ENCODE results near the gene MIER1. TPM values are rescaled to one million over a fixed set of nuclear protein-coding genes. Genes with fewer than 3 reads are reported as not detected.

MIER1 gene
- total RNA-seq, 1 experiment from 2014 or later: 33.7 TPM

DNA sequence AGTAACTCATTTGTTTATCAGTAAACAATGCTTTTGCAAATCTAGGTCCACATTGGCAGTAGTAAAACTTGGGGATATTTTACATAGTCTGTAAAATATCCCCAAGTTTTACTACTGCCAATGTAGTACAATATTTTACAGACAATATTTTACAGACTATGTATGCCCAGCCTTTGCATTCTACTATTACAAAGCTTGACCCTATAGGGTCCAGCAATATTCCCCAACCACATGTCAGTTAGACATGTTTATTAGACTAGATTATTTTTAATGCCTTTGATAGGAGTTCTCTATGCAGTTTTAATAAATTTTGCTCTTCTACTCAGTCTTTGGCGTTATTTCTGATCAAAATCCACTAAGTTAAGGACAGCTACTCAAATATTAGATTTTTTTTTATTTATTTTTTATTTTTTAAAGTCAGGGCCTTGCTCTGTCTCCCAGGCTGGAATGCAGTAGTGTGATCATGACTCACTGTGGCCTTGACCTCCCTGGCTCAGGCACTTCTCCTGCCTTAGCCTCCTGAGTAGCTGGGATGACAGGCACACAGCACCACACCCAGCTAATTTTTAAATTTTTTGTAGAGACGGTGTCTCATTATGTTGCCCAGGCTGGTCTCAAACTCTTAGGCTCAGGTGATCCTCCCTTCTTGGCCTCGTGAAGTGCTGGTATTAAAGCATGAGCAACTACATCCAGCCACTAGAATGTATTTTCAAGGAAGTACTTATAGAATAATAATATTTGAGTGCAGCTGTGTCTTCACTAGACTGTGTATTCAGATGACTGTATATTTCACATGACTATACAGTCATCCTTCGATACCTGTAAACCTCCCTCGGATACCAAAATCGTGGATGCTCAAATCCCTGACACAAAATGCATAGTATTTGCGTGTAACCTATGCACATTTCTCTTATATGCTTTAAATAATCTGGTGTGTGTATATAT, 19.8 kb downstream of the MIER1 start:
- intact Hi-C loops (cut with micrococcal nuclease; ENCODE audit: unreplicated experiment): no loop called here
- in situ Hi-C loops (cut with HindIII; ENCODE audit: low pct_unique_long_range_greater_than_20kb, low sequenced_read_pairs): no loop called here
- Histone ChIP-seq H3K36me3 (ENCODE audit: control insufficient read depth, insufficient read depth, low read length) (peaks cover 29% of the 10 kb centered on the region), H3K27me3 (ENCODE audit: control insufficient read depth, insufficient read depth, low read length) (no peaks in the 10 kb centered on the region), H3K4me1 (ENCODE audit: control insufficient read depth, insufficient read depth, low read length) (peaks cover 22% of the 10 kb centered on the region), H3K27ac (ENCODE audit: low read length) (peak overlapping the region; percentile 60), H3K4me3 (ENCODE audit: low read depth in 2 of 2, low read length in 2 of 2) (peak overlapping the region in 1 of 2 experiments; percentile 19; a peak in 2 of 4 replicates), H3K9me3 (ENCODE audit: control insufficient read depth, insufficient read depth, low read depth, low read length) (no peaks in the 10 kb centered on the region)
- ChIA-PET CTCF (interaction anchor here (0.7 kb wide), 2 partner anchors 100 to 179 kb away, joined by 3 to 4 read pairs; no protein-coding TSS in a partner anchor), POLR2A (interaction anchor here (1.0 kb wide), 1 partner anchor 14 kb away, joined by 3 read pairs; no protein-coding TSS in a partner anchor)
- no peak for TF ChIP-seq SIN3A (IDR thresholded peaks at IDR 0.05; ENCODE audit: borderline replicate concordance, insufficient read depth, low read depth, low read length)
- TF ChIP-seq TCF7L2 (IDR thresholded peaks at IDR 0.05; ENCODE audit: low read depth, low read length): no peak
- TF ChIP-seq, protein P1, sequence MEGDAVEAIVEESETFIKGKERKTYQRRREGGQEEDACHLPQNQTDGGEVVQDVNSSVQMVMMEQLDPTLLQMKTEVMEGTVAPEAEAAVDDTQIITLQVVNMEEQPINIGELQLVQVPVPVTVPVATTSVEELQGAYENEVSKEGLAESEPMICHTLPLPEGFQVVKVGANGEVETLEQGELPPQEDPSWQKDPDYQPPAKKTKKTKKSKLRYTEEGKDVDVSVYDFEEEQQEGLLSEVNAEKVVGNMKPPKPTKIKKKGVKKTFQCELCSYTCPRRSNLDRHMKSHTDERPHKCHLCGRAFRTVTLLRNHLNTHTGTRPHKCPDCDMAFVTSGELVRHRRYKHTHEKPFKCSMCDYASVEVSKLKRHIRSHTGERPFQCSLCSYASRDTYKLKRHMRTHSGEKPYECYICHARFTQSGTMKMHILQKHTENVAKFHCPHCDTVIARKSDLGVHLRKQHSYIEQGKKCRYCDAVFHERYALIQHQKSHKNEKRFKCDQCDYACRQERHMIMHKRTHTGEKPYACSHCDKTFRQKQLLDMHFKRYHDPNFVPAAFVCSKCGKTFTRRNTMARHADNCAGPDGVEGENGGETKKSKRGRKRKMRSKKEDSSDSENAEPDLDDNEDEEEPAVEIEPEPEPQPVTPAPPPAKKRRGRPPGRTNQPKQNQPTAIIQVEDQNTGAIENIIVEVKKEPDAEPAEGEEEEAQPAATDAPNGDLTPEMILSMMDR (IDR thresholded peaks at IDR 0.05): no peak
- TF ChIP-seq, protein P2, sequence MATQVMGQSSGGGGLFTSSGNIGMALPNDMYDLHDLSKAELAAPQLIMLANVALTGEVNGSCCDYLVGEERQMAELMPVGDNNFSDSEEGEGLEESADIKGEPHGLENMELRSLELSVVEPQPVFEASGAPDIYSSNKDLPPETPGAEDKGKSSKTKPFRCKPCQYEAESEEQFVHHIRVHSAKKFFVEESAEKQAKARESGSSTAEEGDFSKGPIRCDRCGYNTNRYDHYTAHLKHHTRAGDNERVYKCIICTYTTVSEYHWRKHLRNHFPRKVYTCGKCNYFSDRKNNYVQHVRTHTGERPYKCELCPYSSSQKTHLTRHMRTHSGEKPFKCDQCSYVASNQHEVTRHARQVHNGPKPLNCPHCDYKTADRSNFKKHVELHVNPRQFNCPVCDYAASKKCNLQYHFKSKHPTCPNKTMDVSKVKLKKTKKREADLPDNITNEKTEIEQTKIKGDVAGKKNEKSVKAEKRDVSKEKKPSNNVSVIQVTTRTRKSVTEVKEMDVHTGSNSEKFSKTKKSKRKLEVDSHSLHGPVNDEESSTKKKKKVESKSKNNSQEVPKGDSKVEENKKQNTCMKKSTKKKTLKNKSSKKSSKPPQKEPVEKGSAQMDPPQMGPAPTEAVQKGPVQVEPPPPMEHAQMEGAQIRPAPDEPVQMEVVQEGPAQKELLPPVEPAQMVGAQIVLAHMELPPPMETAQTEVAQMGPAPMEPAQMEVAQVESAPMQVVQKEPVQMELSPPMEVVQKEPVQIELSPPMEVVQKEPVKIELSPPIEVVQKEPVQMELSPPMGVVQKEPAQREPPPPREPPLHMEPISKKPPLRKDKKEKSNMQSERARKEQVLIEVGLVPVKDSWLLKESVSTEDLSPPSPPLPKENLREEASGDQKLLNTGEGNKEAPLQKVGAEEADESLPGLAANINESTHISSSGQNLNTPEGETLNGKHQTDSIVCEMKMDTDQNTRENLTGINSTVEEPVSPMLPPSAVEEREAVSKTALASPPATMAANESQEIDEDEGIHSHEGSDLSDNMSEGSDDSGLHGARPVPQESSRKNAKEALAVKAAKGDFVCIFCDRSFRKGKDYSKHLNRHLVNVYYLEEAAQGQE (IDR thresholded peaks at IDR 0.05; ENCODE audit: insufficient read depth in 1 of 2, low read depth in 2 of 2, low read length in 1 of 2): no peak
- no peak for TF ChIP-seq POLR2AphosphoS5 (IDR thresholded peaks at IDR 0.05; ENCODE audit: low read depth, low read length)
- DNase-seq (ENCODE audit: low read depth, low spot score): peak; percentile 93
- BruUV-seq (replicated peaks): no TSS peak
- ATAC-seq: peak; percentile 97

DNA sequence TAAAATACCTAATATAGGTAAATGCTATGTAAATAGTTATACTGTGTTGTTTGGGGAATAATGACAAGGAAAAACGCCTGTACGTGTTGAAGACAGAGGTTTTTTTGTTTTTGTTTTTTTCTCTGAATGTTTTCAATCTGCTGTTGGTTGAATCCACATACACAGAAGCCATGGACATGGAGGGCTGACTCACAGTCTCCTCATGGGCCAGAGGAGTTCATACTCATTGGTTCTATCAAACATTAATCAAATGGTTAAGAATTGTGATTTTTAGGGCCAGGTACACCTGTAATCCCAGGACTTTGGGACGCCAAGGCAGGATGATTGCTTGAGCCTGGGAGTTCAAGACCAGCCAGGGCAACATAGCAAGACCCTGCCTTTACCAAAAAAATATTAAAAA, 20.5 kb downstream of the MIER1 start:
- DNase-seq (ENCODE audit: low read depth, low spot score): no peak
- CTCF ChIA-PET: no interaction called here
- intact Hi-C loops (cut with micrococcal nuclease; ENCODE audit: unreplicated experiment): no loop called here
- H3K4me1 ChIP-seq (ENCODE audit: control insufficient read depth, insufficient read depth, low read length): peaks cover 22% of the 10 kb centered on the region
- no peaks in the 10 kb centered on the region for H3K27me3 ChIP-seq (ENCODE audit: control insufficient read depth, insufficient read depth, low read length)
- POLR2A ChIA-PET: interaction anchor here (1.0 kb wide), 1 partner anchor 14 kb away, joined by 3 read pairs; no protein-coding TSS in a partner anchor
- in situ Hi-C loops (cut with HindIII; ENCODE audit: low pct_unique_long_range_greater_than_20kb, low sequenced_read_pairs): no loop called here
- H3K4me3 ChIP-seq (ENCODE audit: low read depth in 2 of 2, low read length in 2 of 2): no peak overlapping the region
- TF ChIP-seq, protein P2 (IDR thresholded peaks at IDR 0.05; ENCODE audit: insufficient read depth in 1 of 2, low read depth in 2 of 2, low read length in 1 of 2): no peak
- no peak for TF ChIP-seq TCF7L2 (IDR thresholded peaks at IDR 0.05; ENCODE audit: low read depth, low read length)
- TF ChIP-seq, protein P1 (IDR thresholded peaks at IDR 0.05): no peak
- no peak for TF ChIP-seq SIN3A (IDR thresholded peaks at IDR 0.05; ENCODE audit: borderline replicate concordance, insufficient read depth, low read depth, low read length)
- no peak for TF ChIP-seq POLR2AphosphoS5 (IDR thresholded peaks at IDR 0.05; ENCODE audit: low read depth, low read length)
- BruUV-seq (replicated peaks): no TSS peak
- peak overlapping the region; percentile 60; the same call in 1 of the 2 replicates for H3K27ac ChIP-seq (ENCODE audit: low read length)
- no peak for ATAC-seq
- no peaks in the 10 kb centered on the region for H3K9me3 ChIP-seq (ENCODE audit: control insufficient read depth, insufficient read depth, low read depth, low read length)
- peaks cover 29% of the 10 kb centered on the region for H3K36me3 ChIP-seq (ENCODE audit: control insufficient read depth, insufficient read depth, low read length)
